ENCODE measurements around the gene SEC61A2.
A peak's percentile ranks its signal among the peaks of the same experiment; 100 is the strongest.

Gene SEC61A2

GRCh38 chr10:12195281-12195602 lies 65.8 kb downstream of the SEC61A2 start:
- no peak for DNase-seq (ENCODE audit: low read depth)
- TF ChIP-seq, protein P1, sequence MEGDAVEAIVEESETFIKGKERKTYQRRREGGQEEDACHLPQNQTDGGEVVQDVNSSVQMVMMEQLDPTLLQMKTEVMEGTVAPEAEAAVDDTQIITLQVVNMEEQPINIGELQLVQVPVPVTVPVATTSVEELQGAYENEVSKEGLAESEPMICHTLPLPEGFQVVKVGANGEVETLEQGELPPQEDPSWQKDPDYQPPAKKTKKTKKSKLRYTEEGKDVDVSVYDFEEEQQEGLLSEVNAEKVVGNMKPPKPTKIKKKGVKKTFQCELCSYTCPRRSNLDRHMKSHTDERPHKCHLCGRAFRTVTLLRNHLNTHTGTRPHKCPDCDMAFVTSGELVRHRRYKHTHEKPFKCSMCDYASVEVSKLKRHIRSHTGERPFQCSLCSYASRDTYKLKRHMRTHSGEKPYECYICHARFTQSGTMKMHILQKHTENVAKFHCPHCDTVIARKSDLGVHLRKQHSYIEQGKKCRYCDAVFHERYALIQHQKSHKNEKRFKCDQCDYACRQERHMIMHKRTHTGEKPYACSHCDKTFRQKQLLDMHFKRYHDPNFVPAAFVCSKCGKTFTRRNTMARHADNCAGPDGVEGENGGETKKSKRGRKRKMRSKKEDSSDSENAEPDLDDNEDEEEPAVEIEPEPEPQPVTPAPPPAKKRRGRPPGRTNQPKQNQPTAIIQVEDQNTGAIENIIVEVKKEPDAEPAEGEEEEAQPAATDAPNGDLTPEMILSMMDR (IDR thresholded peaks at IDR 0.05; ENCODE audit: insufficient read depth, low read depth, low read length, missing control alignments): no peak
- H3K4me3 ChIP-seq (ENCODE audit: low read length): peak overlapping the region; percentile 99

GRCh38 chr10:12195603-12196506 lies 66.4 kb downstream of the SEC61A2 start, which contains the start of the genes CDC123 and NUDT5:
Gene CDC123 (plus strand): TSS chr10:12196188. CDS start chr10:12196246, 58 bp downstream.
Gene NUDT5 (minus strand): TSS chr10:12195891. CDS start chr10:12186291, 9,600 bp downstream.
- TF ChIP-seq, protein P1 (IDR thresholded peaks at IDR 0.05; ENCODE audit: insufficient read depth, low read depth, low read length, missing control alignments): peak; percentile 6
- peak; percentile 96 for DNase-seq (ENCODE audit: low read depth)
- peak within 1 kb of the TSS; percentile 99 for H3K4me3 ChIP-seq (ENCODE audit: low read length)

- DNase-seq (ENCODE audit: low read depth): no peak
- peak overlapping the region; percentile 99 for H3K4me3 ChIP-seq (ENCODE audit: low read length)
- TF ChIP-seq, protein P1 (IDR thresholded peaks at IDR 0.05; ENCODE audit: insufficient read depth, low read depth, low read length, missing control alignments): no peak
These were observed 67.2 kb downstream of the SEC61A2 start for GRCh38 chr10:12196531-12197211.

- TF ChIP-seq, protein P1 (IDR thresholded peaks at IDR 0.05; ENCODE audit: insufficient read depth, low read depth, low read length, missing control alignments): no peak
- DNase-seq (ENCODE audit: low read depth): no peak
- H3K4me3 ChIP-seq (ENCODE audit: low read length): no peak overlapping the region
These were observed 68.7 kb downstream of the SEC61A2 start for GRCh38 chr10:12198156-12198555.

DNA sequence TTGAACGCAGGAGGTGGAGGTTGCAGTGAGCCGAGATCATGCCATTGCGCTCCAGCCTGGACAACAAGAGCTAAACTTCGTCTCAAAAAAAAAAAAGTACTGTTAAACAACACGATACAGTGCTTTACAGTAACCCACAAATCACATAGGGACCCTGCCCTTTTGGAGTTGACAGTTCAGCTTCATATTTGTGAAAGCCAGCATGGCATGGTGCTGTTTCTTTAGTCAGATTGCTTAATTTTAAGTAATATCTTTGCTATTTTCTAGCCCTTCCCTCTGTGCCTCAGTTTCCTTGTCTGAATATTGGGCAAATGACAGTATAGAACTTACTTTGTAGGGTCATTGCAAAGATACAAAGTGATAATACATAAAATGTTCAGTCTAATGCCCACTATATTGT lies 71.4 kb downstream of the SEC61A2 start:
- no peak for DNase-seq (ENCODE audit: low read depth)
- H3K4me3 ChIP-seq (ENCODE audit: low read length): no peak overlapping the region
- TF ChIP-seq, protein P1 (IDR thresholded peaks at IDR 0.05; ENCODE audit: insufficient read depth, low read depth, low read length, missing control alignments): no peak

- H3K4me3 ChIP-seq (ENCODE audit: low read length): no peak overlapping the region
- TF ChIP-seq, protein P1 (IDR thresholded peaks at IDR 0.05; ENCODE audit: insufficient read depth, low read depth, low read length, missing control alignments): no peak
- no peak for DNase-seq (ENCODE audit: low read depth)
These were observed 72.1 kb downstream of the SEC61A2 start for GRCh38 chr10:12201543-12201942.
